GM20000 (cell line): ENCODE results near the gene CSNK1G3.

Experiments
- DNase-seq: peaks from one replicate; pipeline ENCODE4 v3.0.0; 2012; ENCODE audit warnings: low spot score
- CTCF ChIP-seq: IDR thresholded peaks from 2 replicates; pipeline ENCODE4 v1.5.1; 2012; ENCODE audit warnings: mild to moderate bottlenecking, control low read depth; ENCODE audit errors: extremely low read depth, missing control alignments

The CSNK1G3 gene

GRCh38 chr5:123500471-123500870 is 11.5 kb upstream of the CSNK1G3 start:
- TF ChIP-seq CTCF: no peak
- DNase-seq: no peak

- no peak for DNase-seq
- no peak for TF ChIP-seq CTCF
Measured at GRCh38 chr5:123502120-123502519, 9.9 kb upstream of the CSNK1G3 start.

GRCh38 chr5:123503299-123503698 is 8.7 kb upstream of the CSNK1G3 start:
- DNase-seq: no peak
- no peak for TF ChIP-seq CTCF

GRCh38 chr5:123505633-123506032 is 6.3 kb upstream of the CSNK1G3 start:
- TF ChIP-seq CTCF: no peak
- DNase-seq: no peak

- no peak for TF ChIP-seq CTCF
- no peak for DNase-seq
Measured at GRCh38 chr5:123508441-123508840, 3.5 kb upstream of the CSNK1G3 start.

- no peak for TF ChIP-seq CTCF
- DNase-seq: no peak
Measured at GRCh38 chr5:123511290-123511647, 708 bp upstream of the CSNK1G3 start.

GRCh38 chr5:123512611-123513461 is 859 bp downstream of the CSNK1G3 start:
- no peak for TF ChIP-seq CTCF
- peak; percentile 65 for DNase-seq
